Loucy (cell line): ENCODE data around the gene GRM5.

Source experiments
- EZH2phosphoT487 ChIP-seq: fragments of 200-600 bp; IDR thresholded peaks from 2 replicates; pipeline ENCODE4 v1.6.1; 2018; ENCODE audit warnings: antibody characterized with exemption, mild to moderate bottlenecking, moderate library complexity, borderline replicate concordance
- TF ChIP-seq, protein P1 (sequence below): fragments of 200-600 bp; sonication (generic); conservative IDR thresholded peaks from 2 replicates; pipeline ENCODE4 v1.5.1; 2014; ENCODE audit warnings: mild to moderate bottlenecking, antibody characterized with exemption, low read length

DNA sequence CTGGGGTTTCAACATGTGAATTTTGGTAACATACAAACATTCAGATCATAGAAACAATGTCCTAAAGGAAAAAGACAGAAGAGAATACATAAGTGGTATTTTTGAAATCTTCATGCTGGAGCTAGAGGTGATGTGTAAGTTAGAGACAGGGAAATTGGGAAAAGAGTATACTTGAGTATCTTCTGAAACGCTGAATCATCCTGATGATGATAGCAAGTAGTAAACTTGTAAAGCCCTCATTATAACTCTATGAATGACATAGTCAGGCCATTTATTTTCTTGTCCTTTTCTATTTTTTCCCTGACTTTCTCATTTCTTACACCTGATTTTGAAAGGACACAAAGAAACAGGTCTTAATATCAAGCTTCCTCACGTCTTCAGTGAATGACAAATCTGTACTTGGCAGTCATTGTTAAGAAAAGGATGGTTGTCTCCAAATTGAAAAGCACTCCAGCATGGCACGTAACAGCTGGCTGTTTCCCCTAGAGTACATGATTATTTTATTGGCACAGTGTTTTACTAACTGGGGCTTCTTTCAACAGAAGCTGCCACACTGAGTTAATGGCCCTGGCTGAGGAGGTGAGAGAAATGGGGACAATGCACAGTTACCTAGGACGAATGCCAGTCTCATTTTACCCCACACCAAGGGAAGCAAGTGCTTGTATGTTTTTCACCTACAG lies 587.5 kb downstream of the GRM5 start:
- TF ChIP-seq, protein P1, sequence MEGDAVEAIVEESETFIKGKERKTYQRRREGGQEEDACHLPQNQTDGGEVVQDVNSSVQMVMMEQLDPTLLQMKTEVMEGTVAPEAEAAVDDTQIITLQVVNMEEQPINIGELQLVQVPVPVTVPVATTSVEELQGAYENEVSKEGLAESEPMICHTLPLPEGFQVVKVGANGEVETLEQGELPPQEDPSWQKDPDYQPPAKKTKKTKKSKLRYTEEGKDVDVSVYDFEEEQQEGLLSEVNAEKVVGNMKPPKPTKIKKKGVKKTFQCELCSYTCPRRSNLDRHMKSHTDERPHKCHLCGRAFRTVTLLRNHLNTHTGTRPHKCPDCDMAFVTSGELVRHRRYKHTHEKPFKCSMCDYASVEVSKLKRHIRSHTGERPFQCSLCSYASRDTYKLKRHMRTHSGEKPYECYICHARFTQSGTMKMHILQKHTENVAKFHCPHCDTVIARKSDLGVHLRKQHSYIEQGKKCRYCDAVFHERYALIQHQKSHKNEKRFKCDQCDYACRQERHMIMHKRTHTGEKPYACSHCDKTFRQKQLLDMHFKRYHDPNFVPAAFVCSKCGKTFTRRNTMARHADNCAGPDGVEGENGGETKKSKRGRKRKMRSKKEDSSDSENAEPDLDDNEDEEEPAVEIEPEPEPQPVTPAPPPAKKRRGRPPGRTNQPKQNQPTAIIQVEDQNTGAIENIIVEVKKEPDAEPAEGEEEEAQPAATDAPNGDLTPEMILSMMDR = no peak
- TF ChIP-seq EZH2phosphoT487 = no peak
